HepG2 (cell line): ENCODE results near the gene PLPP7. TPM values are rescaled to one million over a fixed set of nuclear protein-coding genes. Genes with fewer than 3 reads are reported as not detected.
"Not testable (repeated sequence)": the region's sequence is repeated elsewhere in the genome, so short reads cannot be mapped to it uniquely, and the experiment has no call there.

Experiments
- ATAC-seq: fragments of 200-7000 bp; cut with Tn5 transposase; 3 replicates; pipeline ENCODE4 v1.9.1; 2020; ENCODE audit warnings: mild to moderate bottlenecking, moderate library complexity
- BruUV-seq: library from RNA; stranded (reverse); fragments of 400-500 nt; replicated peaks from 2 replicates; lab custom pipeline; 2021; lab: Mats Ljungman, UMichigan
- CTCF ChIA-PET: fragments of 300-600 bp; formaldehyde crosslinking; extraction: SDS; loops from one replicate; lab custom pipeline; 2021; ENCODE audit warnings: low total read pairs, inconsistent platforms, low intra/inter-chr PET ratio; lab: Yijun Ruan, JAX
- POLR2A ChIA-PET: fragments of 350-600 bp; sonication (Branson Sonifier 250); formaldehyde crosslinking; loops from one replicate; lab custom pipeline; 2020; ENCODE audit warnings: antibody characterized with exemption, inconsistent platforms; lab: Yijun Ruan, JAX
- DNase-seq: peaks from one replicate; pipeline ENCODE4 v3.0.0-alpha.2; 2015; ENCODE audit warnings: low spot score
- FAIRE-seq: peaks from 3 replicates; lab custom pipeline; 2011; peaks lifted over from hg19 to GRCh38; lab: Jason Lieb, UNC
- H2AFZ ChIP-seq: one replicate; pipeline ENCODE4 v1.6.1; 2011; ENCODE audit warnings: low read length, inconsistent platforms
- H3K27ac ChIP-seq: fragments of 300-600 bp; 3 replicates; pipeline ENCODE4 v1.8.0; 2011; ENCODE audit warnings: mixed run types, mild to moderate bottlenecking, mixed read lengths, low read length, inconsistent platforms; ENCODE audit not compliant: insufficient read depth; ENCODE audit errors: extremely low read length
- H3K27me3 ChIP-seq, 2 experiments: fragments of 200-600 bp in 1 of 2; 2 replicates in 1 of 2; 3 replicates in 1 of 2; pipeline versions ENCODE4 v1.6.0 to v1.8.0; 2011; ENCODE audit warnings: low read length in 2 of 2, mild to moderate bottlenecking in 2 of 2, moderate library complexity in 2 of 2, inconsistent platforms in 1 of 2; ENCODE audit not compliant: insufficient read depth in 2 of 2, control insufficient read depth in 1 of 2
- H3K36me3 ChIP-seq, 2 experiments: fragments of 200-600 bp in 1 of 2; replicated peaks in 1 of 2; 2 replicates in 1 of 2; 3 replicates in 1 of 2; pipeline versions ENCODE4 v1.5.1 to v1.8.0; 2011; ENCODE audit warnings: low read length in 2 of 2, inconsistent platforms in 1 of 2; ENCODE audit not compliant: insufficient read depth in 2 of 2, control insufficient read depth in 1 of 2
- H3K4me1 ChIP-seq: 2 replicates; pipeline ENCODE4 v1.5.1; 2012; ENCODE audit warnings: low read length, inconsistent platforms; ENCODE audit not compliant: insufficient read depth
- H3K4me2 ChIP-seq: 2 replicates; pipeline ENCODE4 v1.6.0; 2011; ENCODE audit warnings: low read depth, low read length, inconsistent platforms
- H3K4me3 ChIP-seq, 3 experiments: fragments of 200-600 bp in 1 of 3; sonication (generic), shearing (Covaris generic) in 1 of 3; replicated peaks in 1 of 3; 2 replicates each; pipeline ENCODE4 v1.5.1; 2011 to 2016; ENCODE audit warnings: low read length in 3 of 3, inconsistent platforms in 2 of 3, low read depth in 2 of 3, mild to moderate bottlenecking in 2 of 3, control low read depth in 1 of 3, mixed read lengths in 1 of 3; ENCODE audit not compliant: insufficient read depth in 1 of 3
- H3K79me2 ChIP-seq: one replicate; pipeline ENCODE4 v1.6.1; 2011; ENCODE audit warnings: low read length, inconsistent platforms; ENCODE audit not compliant: insufficient read depth
- H3K9ac ChIP-seq: 2 replicates; pipeline ENCODE4 v1.6.0; 2011; ENCODE audit warnings: mild to moderate bottlenecking, low read depth, low read length, inconsistent platforms; ENCODE audit not compliant: insufficient read depth
- H3K9me3 ChIP-seq: 2 replicates; pipeline ENCODE4 v1.5.1; 2012; ENCODE audit warnings: mild to moderate bottlenecking, low read length
- H4K20me1 ChIP-seq: 2 replicates; pipeline ENCODE4 v1.6.0; 2011; ENCODE audit warnings: inconsistent platforms, mild to moderate bottlenecking, low read length, moderate library complexity; ENCODE audit not compliant: insufficient read depth
- BCL6 ChIP-seq: IDR thresholded peaks from 2 replicates; pipeline ENCODE4 v1.6.1; 2016; ENCODE audit warnings: missing genetic modification reagents, missing compliant biosample characterization
- RARA ChIP-seq: IDR thresholded peaks from 2 replicates; pipeline ENCODE4 v1.6.1; 2016; ENCODE audit warnings: missing genetic modification reagents, missing compliant biosample characterization
- RXRA ChIP-seq: sonication (generic); formaldehyde crosslinking; IDR thresholded peaks from 2 replicates; pipeline ENCODE4 v1.5.1; 2020; ENCODE audit warnings: missing genetic modification reagents
- SMYD3 ChIP-seq: sonication (generic); formaldehyde crosslinking; IDR thresholded peaks from 2 replicates; pipeline ENCODE4 v1.8.1; 2023; ENCODE audit warnings: mild to moderate bottlenecking, missing genetic modification reagents
- SRF ChIP-seq: IDR thresholded peaks from 2 replicates; pipeline ENCODE4 v1.6.1; 2011; ENCODE audit warnings: mild to moderate bottlenecking, low read depth, low read length, moderate library complexity
- ZNF263 ChIP-seq: sonication (generic); formaldehyde crosslinking; IDR thresholded peaks from 2 replicates; pipeline ENCODE4 v1.4.0; 2020; ENCODE audit warnings: missing genetic modification reagents
- ZNF562 ChIP-seq: sonication (generic); formaldehyde crosslinking; IDR thresholded peaks from 2 replicates; pipeline ENCODE4 v1.8.0; 2022; ENCODE audit warnings: missing genetic modification reagents, borderline replicate concordance
- WGBS: methylation state at CpG from one replicate; pipeline ENCODE4 v1.1.6; 2017; ENCODE audit warnings: low lambda C conversion rate; 5-methylcytosine and 5-hydroxymethylcytosine counted together
- in situ Hi-C: cut with HindIII; loops from 2 replicates; pipeline ENCODE4 v1.10.0; 2017; ENCODE audit warnings: low pct_unique_long_range_greater_than_20kb; ENCODE audit not compliant: extremely low pct_ligation_motif_present
- intact Hi-C: fragments of 100-400 bp; cut with micrococcal nuclease; formaldehyde crosslinking; loops from one replicate; pipeline ENCODE4 v1.10.0; 2022; ENCODE audit not compliant: unreplicated experiment
- polyA plus RNA-seq, 8 experiments: library from polyadenylated mRNA; depleted of rRNA in 3 of 8; stranded (reverse) in 7 of 8; unstranded in 1 of 8; fragments of >200 nt; fragmentation: Illumina TruSeq in 4 of 8; extraction: Trizol in 4 of 8; gene quantifications; 2 replicates each; pipeline versions ENCODE4 v1.2.1 to v1.2.3, GENCODE V29; 2011 to 2016; ENCODE audit warnings: low read depth in 4 of 8, missing spikeins in 1 of 8, mixed read lengths in 1 of 8; ENCODE audit not compliant: insufficient read depth in 1 of 8
- total RNA-seq, 5 experiments: library from RNA; depleted of rRNA; stranded (reverse); fragments of >200 nt; fragmentation: Illumina TruSeq; extraction: Trizol; gene quantifications; 2 replicates each; pipeline ENCODE4 v1.2.3, GENCODE V29; 2016; ENCODE audit warnings: low read depth in 1 of 5
- TF ChIP-seq, protein P1 (sequence below): sonication (generic); formaldehyde crosslinking; IDR thresholded peaks from 2 replicates; pipeline ENCODE4 v1.5.0; 2020; ENCODE audit warnings: mild to moderate bottlenecking, missing genetic modification reagents
- TF ChIP-seq, protein P2 (sequence below): sonication (generic); formaldehyde crosslinking; IDR thresholded peaks from 2 replicates; pipeline ENCODE4 v1.8.0; 2022; ENCODE audit warnings: missing genetic modification reagents, mild to moderate bottlenecking, moderate library complexity, borderline replicate concordance

Gene PLPP7
- total and polyA plus RNA-seq, 2 of the 13 experiments (the other 11 are each of a cell fraction or from before 2014, with no cell fraction given): 0.33 to 1.2 TPM

DNA sequence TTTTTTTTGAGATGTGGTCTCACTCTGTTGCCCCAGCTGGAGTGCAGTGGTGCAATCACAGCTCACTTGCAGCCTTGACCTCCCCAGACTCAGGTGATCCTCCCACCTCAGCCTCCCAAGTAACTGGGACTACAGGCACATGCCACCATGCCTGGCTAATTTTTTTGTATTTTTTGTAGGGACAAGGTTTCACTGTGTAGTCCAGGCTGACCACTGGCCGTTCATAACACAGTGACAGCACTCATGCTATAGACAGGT lies 18.6 kb upstream of the PLPP7 start:
- H3K4me2 ChIP-seq, H3K36me3 ChIP-seq, H3K4me3 ChIP-seq, CTCF ChIA-PET, H4K20me1 ChIP-seq, H3K9me3 ChIP-seq, H2AFZ ChIP-seq, FAIRE-seq, POLR2A ChIA-PET, ATAC-seq, H3K79me2 ChIP-seq, H3K9ac ChIP-seq, DNase-seq, H3K27ac ChIP-seq, BruUV-seq, in situ Hi-C loops: not testable (repeated sequence)
- intact Hi-C loops: loop anchor here (10.0 kb wide), 1 partner anchor 54 kb away; no protein-coding TSS in a partner anchor
- Histone ChIP-seq H3K4me1 (peaks cover 77% of the 10 kb centered on the region), H3K27me3 (peaks cover 13 to 32% of the 10 kb centered on the region in 2 experiments)
- 13% methylated on average over 1 of the region's 1 CpG for WGBS
- TF ChIP-seq, protein P1, sequence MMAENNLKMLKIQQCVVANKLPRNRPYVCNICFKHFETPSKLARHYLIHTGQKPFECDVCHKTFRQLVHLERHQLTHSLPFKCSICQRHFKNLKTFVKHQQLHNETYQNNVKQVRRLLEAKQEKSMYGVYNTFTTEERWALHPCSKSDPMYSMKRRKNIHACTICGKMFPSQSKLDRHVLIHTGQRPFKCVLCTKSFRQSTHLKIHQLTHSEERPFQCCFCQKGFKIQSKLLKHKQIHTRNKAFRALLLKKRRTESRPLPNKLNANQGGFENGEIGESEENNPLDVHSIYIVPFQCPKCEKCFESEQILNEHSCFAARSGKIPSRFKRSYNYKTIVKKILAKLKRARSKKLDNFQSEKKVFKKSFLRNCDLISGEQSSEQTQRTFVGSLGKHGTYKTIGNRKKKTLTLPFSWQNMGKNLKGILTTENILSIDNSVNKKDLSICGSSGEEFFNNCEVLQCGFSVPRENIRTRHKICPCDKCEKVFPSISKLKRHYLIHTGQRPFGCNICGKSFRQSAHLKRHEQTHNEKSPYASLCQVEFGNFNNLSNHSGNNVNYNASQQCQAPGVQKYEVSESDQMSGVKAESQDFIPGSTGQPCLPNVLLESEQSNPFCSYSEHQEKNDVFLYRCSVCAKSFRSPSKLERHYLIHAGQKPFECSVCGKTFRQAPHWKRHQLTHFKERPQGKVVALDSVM (CRISPR knock-in tag): peak; percentile 62; the same call in 1 of the 2 replicates

DNA sequence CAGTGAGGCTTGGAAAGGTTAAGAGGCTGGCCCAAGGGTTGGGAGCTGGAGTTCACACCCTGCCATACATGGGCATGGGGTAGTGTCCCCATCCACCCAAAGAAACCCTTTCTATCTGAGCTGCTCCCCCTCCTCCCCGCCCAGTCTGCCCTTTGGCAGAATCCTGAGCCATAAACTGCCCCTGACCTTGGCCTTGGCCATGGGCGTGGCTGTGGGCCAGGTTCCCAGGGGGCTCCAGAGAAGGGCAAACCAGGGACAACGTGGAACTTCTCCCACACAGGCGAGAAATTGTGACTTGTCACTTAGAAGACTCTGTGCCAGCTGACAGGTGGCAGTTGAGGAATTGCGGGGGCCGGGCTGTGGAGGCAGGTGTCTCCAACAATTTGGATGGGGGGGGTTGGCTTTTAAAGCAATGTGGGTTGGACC lies 18.0 kb upstream of the PLPP7 start:
- ChIA-PET POLR2A (interaction anchor here (0.6 kb wide), 1 partner anchor 772 kb away, joined by 4 read pairs; no protein-coding TSS in a partner anchor), CTCF (no interaction called here)
- intact Hi-C loops: loop anchor here (10.0 kb wide), 1 partner anchor 53 kb away; no protein-coding TSS in a partner anchor
- Histone ChIP-seq H3K4me1 (peaks cover 77% of the 10 kb centered on the region), H3K27me3 (peaks cover 17 to 37% of the 10 kb centered on the region in 2 experiments), H3K4me2 (no peak overlapping the region), H3K9me3 (no peaks in the 10 kb centered on the region), H3K79me2 (no peaks in the 10 kb centered on the region), H3K36me3 (no peaks in the 10 kb centered on the region), H3K9ac (no peak overlapping the region), H2AFZ (no peak overlapping the region), H3K27ac (no peak overlapping the region), H3K4me3 (no peak overlapping the region), H4K20me1 (no peaks in the 10 kb centered on the region)
- in situ Hi-C loops: no loop called here
- ATAC-seq: no peak
- BruUV-seq: no TSS peak
- no peak for DNase-seq
- TF ChIP-seq BCL6 (CRISPR knock-in tag) (0 out of 2 replicates have a peak, but pooled peaks have one; percentile 22), ZNF263 (peak; percentile 37; the same call in 1 of the 2 replicates), ZNF562 (CRISPR knock-in tag) (no peak), SRF (peak; percentile 54; the same call in 1 of the 2 replicates), SMYD3 (no peak), RXRA (peak; percentile 34; the same call in 1 of the 2 replicates), RARA (CRISPR knock-in tag) (peak; percentile 70)
- TF ChIP-seq, protein P2, sequence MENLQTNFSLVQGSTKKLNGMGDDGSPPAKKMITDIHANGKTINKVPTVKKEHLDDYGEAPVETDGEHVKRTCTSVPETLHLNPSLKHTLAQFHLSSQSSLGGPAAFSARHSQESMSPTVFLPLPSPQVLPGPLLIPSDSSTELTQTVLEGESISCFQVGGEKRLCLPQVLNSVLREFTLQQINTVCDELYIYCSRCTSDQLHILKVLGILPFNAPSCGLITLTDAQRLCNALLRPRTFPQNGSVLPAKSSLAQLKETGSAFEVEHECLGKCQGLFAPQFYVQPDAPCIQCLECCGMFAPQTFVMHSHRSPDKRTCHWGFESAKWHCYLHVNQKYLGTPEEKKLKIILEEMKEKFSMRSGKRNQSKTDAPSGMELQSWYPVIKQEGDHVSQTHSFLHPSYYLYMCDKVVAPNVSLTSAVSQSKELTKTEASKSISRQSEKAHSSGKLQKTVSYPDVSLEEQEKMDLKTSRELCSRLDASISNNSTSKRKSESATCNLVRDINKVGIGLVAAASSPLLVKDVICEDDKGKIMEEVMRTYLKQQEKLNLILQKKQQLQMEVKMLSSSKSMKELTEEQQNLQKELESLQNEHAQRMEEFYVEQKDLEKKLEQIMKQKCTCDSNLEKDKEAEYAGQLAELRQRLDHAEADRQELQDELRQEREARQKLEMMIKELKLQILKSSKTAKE (CRISPR knock-in tag): peak; percentile 42; the same call in 1 of the 2 replicates
- no peak for FAIRE-seq
- 33% methylated on average over 6 of the region's 6 CpGs for WGBS
